Liver (tissue), 9 donors: Measurements from ENCODE around the gene FANK1. TPM values are rescaled to one million over a fixed set of nuclear protein-coding genes. Genes with fewer than 3 reads are reported as not detected.
"Not testable (repeated sequence)": the region's sequence is repeated elsewhere in the genome, so short reads cannot be mapped to it uniquely, and the experiment has no call there.

Experiments
- DNase-seq: peaks from one replicate; pipeline ENCODE4 v3.0.0-alpha.2; 2017; ENCODE audit warnings: low spot score
- H3K27ac ChIP-seq, 2 donors: one replicate each; pipeline ENCODE4 v1.7.0; 2013; ENCODE audit warnings: inconsistent platforms in 2 of 2, low read length in 2 of 2, control low read depth in 1 of 2, low read depth in 1 of 2, mild to moderate bottlenecking in 1 of 2
- H3K27me3 ChIP-seq, 4 donors: one replicate each; pipeline versions ENCODE4 v1.6.1 to v1.7.0; 2013; ENCODE audit warnings: low read length in 3 of 4, inconsistent platforms in 1 of 4, mild to moderate bottlenecking in 1 of 4, moderate library complexity in 1 of 4; ENCODE audit not compliant: control insufficient read depth in 4 of 4, insufficient read depth in 4 of 4
- H3K36me3 ChIP-seq, 4 donors: one replicate each; pipeline versions ENCODE4 v1.6.1 to v1.7.0; 2013; ENCODE audit warnings: low read length in 3 of 4, mild to moderate bottlenecking in 3 of 4, low read depth in 1 of 4, moderate library complexity in 1 of 4; ENCODE audit not compliant: control insufficient read depth in 4 of 4, insufficient read depth in 3 of 4
- H3K4me1 ChIP-seq, 4 donors: one replicate each; pipeline versions ENCODE4 v1.6.1 to v1.7.0; 2013; ENCODE audit warnings: low read length in 3 of 4, mild to moderate bottlenecking in 3 of 4, moderate library complexity in 1 of 4; ENCODE audit not compliant: control insufficient read depth in 4 of 4, insufficient read depth in 4 of 4
- H3K4me3 ChIP-seq, 3 donors: one replicate each; pipeline versions ENCODE4 v1.6.1 to v1.7.0; 2013; ENCODE audit warnings: low read length in 3 of 3, control low read depth in 1 of 3, low read depth in 1 of 3, mild to moderate bottlenecking in 1 of 3
- H3K9ac ChIP-seq, 2 donors: one replicate each; pipeline ENCODE4 v1.7.0; 2013; ENCODE audit warnings: low read length in 2 of 2, mild to moderate bottlenecking in 2 of 2, moderate library complexity in 2 of 2, control low read depth in 1 of 2, low read depth in 1 of 2
- H3K9me3 ChIP-seq, 4 donors: one replicate each; pipeline versions ENCODE4 v1.6.1 to v1.7.0; 2013; ENCODE audit warnings: low read length in 3 of 4; ENCODE audit not compliant: control insufficient read depth in 4 of 4
- CTCF ChIP-seq: fragments of 150-350 bp; IDR thresholded peaks from 2 replicates; pipeline ENCODE4 v1.5.1; 2017; ENCODE audit warnings: improper control_type of control experiment, low read depth, low read length; ENCODE audit not compliant: missing input control
- GABPA ChIP-seq, 2 donors: IDR thresholded peaks in 1 of 2; conservative IDR thresholded peaks in 1 of 2; 2 replicates each; pipeline ENCODE4 v1.6.1; 2016; ENCODE audit warnings: antibody characterized with exemption in 2 of 2, mild to moderate bottlenecking in 1 of 2, moderate library complexity in 1 of 2
- HNF4G ChIP-seq: IDR thresholded peaks from 2 replicates; pipeline ENCODE4 v1.6.1; 2016; ENCODE audit warnings: antibody characterized with exemption
- JUND ChIP-seq, 2 donors: IDR thresholded peaks; 2 replicates each; pipeline ENCODE4 v1.6.1; 2016; ENCODE audit warnings: antibody characterized with exemption in 2 of 2
- MAX ChIP-seq: IDR thresholded peaks from 2 replicates; pipeline ENCODE4 v1.6.1; 2016; ENCODE audit warnings: antibody characterized with exemption
- NR2F2 ChIP-seq: IDR thresholded peaks from 2 replicates; pipeline ENCODE4 v1.6.1; 2016; ENCODE audit warnings: antibody characterized with exemption
- RAD21 ChIP-seq, 2 donors: IDR thresholded peaks; 2 replicates each; pipeline ENCODE4 v1.6.1; 2016; ENCODE audit warnings: antibody characterized with exemption in 2 of 2, mild to moderate bottlenecking in 2 of 2
- REST ChIP-seq: IDR thresholded peaks from 2 replicates; pipeline ENCODE4 v1.6.1; 2016; ENCODE audit warnings: antibody characterized with exemption, mild to moderate bottlenecking
- RXRA ChIP-seq, 2 donors: IDR thresholded peaks; 2 replicates each; pipeline ENCODE4 v1.6.1; 2017 to 2018; ENCODE audit warnings: antibody characterized with exemption in 2 of 2, mild to moderate bottlenecking in 1 of 2
- SP1 ChIP-seq: IDR thresholded peaks from 2 replicates; pipeline ENCODE4 v1.6.1; 2018; ENCODE audit warnings: antibody characterized with exemption, mild to moderate bottlenecking
- YY1 ChIP-seq: IDR thresholded peaks from 2 replicates; pipeline ENCODE4 v1.6.1; 2016; ENCODE audit warnings: antibody characterized with exemption, mild to moderate bottlenecking
- ZBTB33 ChIP-seq: IDR thresholded peaks from 2 replicates; pipeline ENCODE4 v1.6.1; 2016; ENCODE audit warnings: antibody characterized with exemption
- WGBS: extraction: QIAGEN DNeasy Blood & Tissue Kit; methylation state at CpG from one replicate; pipeline ENCODE4 v1.1.7; 2013; 5-methylcytosine and 5-hydroxymethylcytosine counted together
- polyA plus RNA-seq, 2 donors: library from polyadenylated mRNA; stranded (reverse) in 1 of 2; unstranded in 1 of 2; fragments of 200-250 nt in 1 of 2; fragments of >200 nt in 1 of 2; fragmentation: Nextera tagmentation in 1 of 2; extraction: Ambion mirVana in 1 of 2; gene quantifications; one replicate each; pipeline versions ENCODE4 v1.2.1 to v1.2.3, GENCODE V29; 2013 to 2015
- total RNA-seq, 2 donors: library from RNA; depleted of rRNA; stranded (reverse); fragments of >200 nt; gene quantifications; one replicate each; pipeline ENCODE4 v1.2.3, GENCODE V29; 2014
- donor health status: healthy.
- donor health status: healthy.
- donor health status: healthy.
- donor health status: healthy.
- donor health status: healthy.

FANK1 gene
- total and polyA plus RNA-seq, 4 donors, result 0.28 TPM; not detected in 3

- TF ChIP-seq HNF4G (no peak), ZBTB33 (no peak), SP1 (no peak), NR2F2 (no peak), RXRA (IDR thresholded peaks at IDR 0.05) (no peak), RAD21 (IDR thresholded peaks at IDR 0.05) (no peak)
- no peaks in the 10 kb centered on the region for H3K27me3 ChIP-seq
- DNase-seq, result no peak
- no peaks in the 10 kb centered on the region for H3K4me1 ChIP-seq
- 96% methylated on average over 3 of the region's 3 CpGs for WGBS
- no peaks in the 10 kb centered on the region for H3K9me3 ChIP-seq
- no peak overlapping the region for H3K27ac ChIP-seq
- H3K4me3 ChIP-seq, result no peak overlapping the region
- H3K9ac ChIP-seq, result no peak overlapping the region
- peaks cover 0 to 7% (median 0%) of the 10 kb centered on the region in 4 donors for H3K36me3 ChIP-seq
Observed at GRCh38 chr10:125883211-125883610, 13.2 kb upstream of the FANK1 start.

GRCh38 chr10:125886914-125887512, 9.4 kb upstream of the FANK1 start:
- Histone ChIP-seq H3K27ac (no peak overlapping the region), H3K4me1 (peaks cover 0 to 2% (median 0%) of the 10 kb centered on the region in 4 donors), H3K9ac (no peak overlapping the region), H3K27me3 (no peaks in the 10 kb centered on the region), H3K9me3 (no peaks in the 10 kb centered on the region), H3K4me3 (no peak overlapping the region), H3K36me3 (no peaks in the 10 kb centered on the region)
- no peak for DNase-seq
- WGBS, result 87% methylated on average over 3 of the region's 3 CpGs
- TF ChIP-seq RXRA (IDR thresholded peaks at IDR 0.05) (no peak), REST (no peak), RAD21 (IDR thresholded peaks at IDR 0.05) (no peak), MAX (no peak), CTCF (no peak), JUND (IDR thresholded peaks at IDR 0.05) (no peak), YY1 (no peak), ZBTB33 (no peak), GABPA (IDR thresholded peaks at IDR 0.05 in 1 of 2, conservative IDR thresholded peaks at IDR 0.05 in 1 of 2) (no peak)

- H3K4me1 ChIP-seq, H3K9me3 ChIP-seq, H3K27ac ChIP-seq, H3K27me3 ChIP-seq, H3K4me3 ChIP-seq, DNase-seq, H3K9ac ChIP-seq, H3K36me3 ChIP-seq: not testable (repeated sequence)
- 80% methylated on average over 4 of the region's 4 CpGs for WGBS
Observed at GRCh38 chr10:125889441-125889840, 6.9 kb upstream of the FANK1 start.

- not testable (repeated sequence) for H3K36me3 ChIP-seq, DNase-seq, H3K27me3 ChIP-seq, H3K9ac ChIP-seq, H3K4me1 ChIP-seq, H3K9me3 ChIP-seq, H3K27ac ChIP-seq, H3K4me3 ChIP-seq
- WGBS, result 71% methylated on average over 5 of the region's 5 CpGs
Observed at GRCh38 chr10:125892402-125892801, 4.0 kb upstream of the FANK1 start.
